GM18868 (cell line): ENCODE data around the gene LRRN4CL.
A peak's percentile ranks its signal among the peaks of the same experiment; 100 is the strongest.
"Not testable (repeated sequence)": the region's sequence is repeated elsewhere in the genome, so short reads cannot be mapped to it uniquely, and the experiment has no call there.

ENCODE experiments used
- ATAC-seq: cut with Tn5 transposase; IDR thresholded peaks from one replicate; pipeline ENCODE4 v1.9.1; 2021; ENCODE audit warnings: mild to moderate bottlenecking, moderate library complexity; ENCODE audit not compliant: unreplicated experiment

LRRN4CL gene

DNA sequence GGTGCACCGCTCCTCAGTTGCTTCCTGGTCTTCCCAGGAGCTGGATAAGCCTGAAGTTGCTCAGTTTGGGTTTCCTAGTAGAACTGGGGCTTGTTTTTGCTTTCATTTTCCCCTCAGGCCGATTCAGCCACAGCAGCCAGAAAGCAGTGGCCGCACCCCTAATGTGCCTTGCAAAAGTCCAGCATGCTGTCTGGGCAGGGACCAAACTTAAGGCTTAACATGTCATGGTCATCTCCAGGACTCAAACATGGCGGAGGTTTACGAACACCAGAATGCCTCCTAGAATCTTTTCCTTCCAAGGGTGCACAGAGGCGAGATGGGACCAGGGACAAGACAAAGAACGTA is 20.6 kb upstream of the LRRN4CL start:
- no peak for ATAC-seq

DNA sequence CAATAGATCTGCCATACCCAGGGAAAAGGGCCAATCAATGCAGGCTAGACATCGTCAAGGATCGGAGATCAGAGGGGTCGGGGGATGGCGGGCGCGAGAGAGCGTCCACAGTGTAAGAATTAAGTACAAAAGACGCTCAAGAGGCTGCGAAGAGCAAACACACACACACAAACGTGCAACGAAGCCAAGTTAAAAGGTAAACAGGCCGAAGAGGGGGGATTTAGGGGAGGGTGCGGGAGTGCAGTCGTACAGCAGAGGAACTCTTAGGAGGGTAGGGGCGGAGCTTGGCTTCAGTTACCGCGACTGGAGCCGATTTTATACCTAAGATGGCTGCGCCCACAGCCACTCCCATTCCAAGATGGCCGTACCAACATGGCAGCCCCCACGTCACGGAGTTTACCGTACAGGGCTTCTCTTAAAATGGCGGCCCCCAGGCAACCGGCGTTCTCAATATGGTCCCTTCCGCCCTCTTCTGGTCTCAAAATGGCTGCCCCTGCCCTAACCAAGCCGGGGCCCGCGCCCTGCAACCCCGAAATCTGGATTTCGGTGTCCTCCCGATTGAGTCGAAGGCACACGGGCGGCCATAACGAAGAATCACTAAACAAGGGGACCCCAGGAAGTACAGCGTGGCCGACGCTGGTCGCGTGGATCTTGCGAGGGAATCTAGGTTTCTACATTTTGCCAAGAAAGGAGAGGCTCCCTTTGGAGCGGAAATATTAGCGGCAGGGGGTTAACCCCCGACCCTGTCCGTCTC is 20.1 kb upstream of the LRRN4CL start:
- ATAC-seq: peak; percentile 70

- no peak for ATAC-seq
These were observed 19.5 kb upstream of the LRRN4CL start for GRCh38 chr11:62708793-62709192.

GRCh38 chr11:62708392-62708791 is 19.1 kb upstream of the LRRN4CL start:
- no peak for ATAC-seq

DNA sequence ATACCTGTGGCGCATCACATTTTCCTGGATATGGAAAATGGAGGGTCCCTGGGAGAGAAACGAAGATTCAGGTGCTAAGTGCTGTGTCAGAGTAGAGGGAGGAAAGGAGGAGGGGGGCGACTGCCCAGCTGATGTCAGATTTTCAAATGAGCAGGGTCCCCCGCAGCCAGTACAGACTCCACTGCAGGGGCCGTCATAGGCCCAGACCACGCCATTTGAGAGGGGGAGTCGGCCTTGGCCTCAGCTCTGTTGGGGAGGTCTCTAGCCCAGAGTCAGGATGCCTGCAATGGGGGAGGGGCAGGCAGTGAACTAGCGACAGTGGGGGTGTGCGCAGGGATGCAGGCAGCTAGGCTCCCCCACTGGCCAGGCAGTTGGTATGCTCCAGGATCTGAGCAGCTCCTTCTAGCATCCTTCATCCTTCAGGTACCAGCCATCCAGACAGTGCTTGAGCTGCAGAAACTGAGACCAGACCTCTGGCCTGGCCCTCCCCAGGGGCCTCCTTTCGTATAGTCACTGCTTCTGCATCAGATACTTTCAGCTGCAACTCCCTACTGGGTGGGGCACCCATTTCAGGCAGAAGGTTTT is 18.0 kb upstream of the LRRN4CL start, which contains the start of the genes BSCL2 and GNG3:
BSCL2 (minus strand) TSS at position 148 of the 585 bp plus-strand sequence. CDS start 229 bp downstream, outside the sequence.
GNG3 (plus strand) TSS at position 400 of the 585 bp plus-strand sequence. CDS start 620 bp downstream, outside the sequence.
- ATAC-seq: no peak

DNA sequence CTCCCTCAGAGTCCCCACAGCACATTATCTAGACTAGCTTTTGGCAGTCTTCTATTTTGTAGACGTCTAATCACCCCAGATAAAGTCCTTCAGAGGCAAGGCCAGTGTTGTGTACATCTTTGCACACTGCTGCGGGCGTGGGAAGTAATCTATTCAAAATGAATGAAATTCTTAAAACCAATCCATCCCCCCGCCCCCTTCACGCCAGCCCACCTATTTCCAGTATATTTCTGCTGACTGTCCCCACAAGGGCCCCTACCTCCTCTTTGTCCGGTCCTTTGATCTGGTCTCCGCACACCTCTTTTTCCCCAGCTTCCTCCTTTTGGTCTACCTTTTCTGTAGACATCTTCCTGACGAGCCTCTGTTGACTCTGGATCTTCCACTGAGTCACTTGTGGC is 17.5 kb upstream of the LRRN4CL start:
- no peak for ATAC-seq

- ATAC-seq: peak; percentile 68
These were observed 16.8 kb upstream of the LRRN4CL start for GRCh38 chr11:62705880-62706849.

DNA sequence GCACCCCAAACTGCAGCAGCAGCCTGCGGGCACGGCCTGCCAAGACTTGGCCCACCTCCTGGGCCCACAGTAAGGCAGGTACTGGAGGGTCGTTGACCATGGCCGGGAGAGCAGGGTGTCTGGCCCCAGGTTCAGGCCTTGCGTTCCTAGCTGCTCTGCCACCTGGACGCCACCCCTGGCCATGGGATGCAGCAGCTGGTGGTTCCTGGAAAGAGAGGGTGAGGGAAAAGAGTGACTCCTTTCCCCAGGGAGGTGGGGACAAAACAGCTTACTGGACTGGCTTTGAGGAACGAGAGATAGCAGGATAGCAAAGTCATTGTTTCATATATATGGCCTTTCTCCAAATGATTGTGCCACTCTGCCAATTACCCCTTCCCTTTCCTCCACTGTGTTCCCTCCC is 16.1 kb upstream of the LRRN4CL start:
- no peak for ATAC-seq

- not testable (repeated sequence) for ATAC-seq
These were observed 14.6 kb upstream of the LRRN4CL start for GRCh38 chr11:62703921-62704320.

DNA sequence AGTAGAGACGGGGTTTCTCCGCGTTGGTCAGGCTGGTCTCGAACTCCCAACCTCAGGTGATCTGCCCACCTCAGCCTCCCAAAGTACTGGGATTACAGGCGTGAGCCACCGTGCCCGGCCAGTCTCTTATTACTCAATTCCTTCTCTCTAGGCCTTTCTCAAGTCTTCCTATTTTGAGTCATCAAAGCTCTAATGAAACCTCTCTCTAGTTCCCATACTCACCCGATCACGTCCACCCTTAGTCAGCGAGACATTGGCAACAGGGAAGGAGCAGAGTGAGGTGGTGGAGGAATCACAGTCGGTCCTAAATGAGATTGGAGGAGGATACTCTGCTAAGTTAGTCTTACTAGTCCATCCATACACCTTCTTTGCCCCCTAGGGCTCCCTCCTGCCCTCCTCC is 12.9 kb upstream of the LRRN4CL start:
- ATAC-seq: no peak

- ATAC-seq: no peak
These were observed 5.3 kb upstream of the LRRN4CL start for GRCh38 chr11:62694455-62695167.

DNA sequence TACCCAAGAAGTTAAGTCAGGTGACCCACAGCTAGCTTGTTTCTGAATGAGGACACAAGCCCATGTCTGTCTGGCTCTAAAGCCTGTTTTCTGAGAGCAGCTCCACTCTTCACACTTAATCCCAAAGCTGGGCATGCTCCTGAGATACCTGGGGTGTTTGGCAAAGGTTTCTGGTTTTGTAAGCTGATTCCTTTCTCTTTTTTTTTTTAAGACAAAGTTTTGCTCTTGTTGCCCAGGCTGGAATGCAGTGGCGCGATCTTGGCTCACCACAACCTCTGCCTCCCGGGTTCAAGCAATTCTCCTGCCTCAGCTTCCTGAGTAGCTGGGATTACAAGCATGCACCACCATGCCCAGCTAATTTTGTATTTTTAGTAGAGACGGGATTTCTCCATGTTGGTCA is 4.3 kb upstream of the LRRN4CL start:
- not testable (repeated sequence) for ATAC-seq

DNA sequence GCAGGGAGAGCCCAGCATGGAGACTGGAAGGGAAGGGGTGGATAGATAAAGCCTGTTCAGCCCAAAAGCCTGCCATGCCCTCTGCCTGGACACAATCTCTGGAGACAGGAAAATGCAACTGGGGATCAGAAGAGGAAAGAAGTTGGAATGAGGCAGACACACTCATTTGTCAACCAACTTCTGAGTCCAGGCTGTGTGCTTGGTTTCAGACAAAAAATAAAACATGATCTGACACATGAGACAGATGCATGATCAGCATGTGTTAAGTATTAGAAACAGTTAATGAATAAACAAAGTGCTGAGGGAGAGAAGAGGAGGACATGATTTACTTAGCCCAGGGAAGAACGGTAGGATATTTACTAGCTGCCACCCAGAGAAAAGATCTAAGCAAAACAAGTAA is 839 bp downstream of the LRRN4CL start:
- no peak for ATAC-seq

GRCh38 chr11:62687508-62688396 is 1.6 kb downstream of the LRRN4CL start:
- ATAC-seq: no peak

GRCh38 chr11:62682518-62682917 is 6.8 kb downstream of the LRRN4CL start:
- ATAC-seq: no peak

GRCh38 chr11:62680825-62681240 is 8.5 kb downstream of the LRRN4CL start:
- peak; percentile 61 for ATAC-seq

GRCh38 chr11:62678770-62679696 is 10.3 kb downstream of the LRRN4CL start, which contains the start of gene UBXN1:
UBXN1 (minus strand) TSS chr11:62679073; CDS start chr11:62678923, 150 bp downstream.
- ATAC-seq: peak; percentile 68

- no peak for ATAC-seq
These were observed 10.9 kb downstream of the LRRN4CL start for GRCh38 chr11:62678433-62678769.

DNA sequence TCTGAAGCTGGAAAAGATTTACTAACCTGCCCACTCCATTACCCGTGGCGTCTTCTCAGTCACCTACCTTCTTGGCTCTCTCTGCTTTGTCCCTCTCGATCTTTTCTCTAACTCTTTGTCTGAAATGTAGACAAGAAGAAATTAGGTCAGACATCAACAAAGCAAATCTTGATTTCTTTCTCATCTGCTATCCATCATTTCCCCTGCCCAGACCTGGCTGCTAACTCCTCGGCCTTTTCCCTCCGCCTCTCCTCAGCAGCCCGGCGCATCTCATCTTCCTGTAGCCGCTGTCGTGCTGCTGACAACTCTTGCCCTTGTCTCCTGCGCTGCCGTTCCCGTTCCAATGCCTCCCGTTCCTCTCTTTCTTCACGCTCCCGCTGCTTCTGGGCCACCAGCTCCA is 11.6 kb downstream of the LRRN4CL start:
- no peak for ATAC-seq
